HG03457 (cell line): ENCODE results near the gene ARHGEF7.

ENCODE experiments used
- ATAC-seq: cut with Tn5 transposase; IDR thresholded peaks from one replicate; pipeline ENCODE4 v1.9.1; 2021; ENCODE audit warnings: moderate number of reproducible peaks; ENCODE audit not compliant: unreplicated experiment

The ARHGEF7 gene

GRCh38 chr13:111336666-111337065 is 221.6 kb downstream of the ARHGEF7 start:
- no peak for ATAC-seq

GRCh38 chr13:111337206-111337605 is 222.1 kb downstream of the ARHGEF7 start:
- ATAC-seq = no peak

GRCh38 chr13:111337741-111338140 is 222.6 kb downstream of the ARHGEF7 start:
- no peak for ATAC-seq

- no peak for ATAC-seq
Measured at GRCh38 chr13:111338841-111339240, 223.7 kb downstream of the ARHGEF7 start.

GRCh38 chr13:111339366-111340143 is 224.4 kb downstream of the ARHGEF7 start:
- no peak for ATAC-seq

GRCh38 chr13:111341886-111342285 is 226.8 kb downstream of the ARHGEF7 start:
- no peak for ATAC-seq

- ATAC-seq = no peak
Measured at GRCh38 chr13:111342721-111343120, 227.6 kb downstream of the ARHGEF7 start.

GRCh38 chr13:111343186-111343805 is 228.2 kb downstream of the ARHGEF7 start:
- no peak for ATAC-seq

- no peak for ATAC-seq
Measured at GRCh38 chr13:111344471-111345191, 229.5 kb downstream of the ARHGEF7 start.

GRCh38 chr13:111345682-111346081 is 230.6 kb downstream of the ARHGEF7 start:
- no peak for ATAC-seq

- ATAC-seq = no peak
Measured at GRCh38 chr13:111346101-111346680, 231.1 kb downstream of the ARHGEF7 start.

- no peak for ATAC-seq
Measured at GRCh38 chr13:111347438-111347837, 232.3 kb downstream of the ARHGEF7 start.

- no peak for ATAC-seq
Measured at GRCh38 chr13:111353508-111353907, 238.4 kb downstream of the ARHGEF7 start.

- no peak for ATAC-seq
Measured at GRCh38 chr13:111354789-111355188, 239.7 kb downstream of the ARHGEF7 start.
